GM12878 (cell line): Measurements from ENCODE around the gene RHOBTB1. TPM values are rescaled to one million over a fixed set of nuclear protein-coding genes. Genes with fewer than 3 reads are reported as not detected.

ENCODE experiments used
- ATAC-seq: fragments of 200-7000 bp; cut with Tn5 transposase; 3 replicates; pipeline ENCODE4 v1.9.1; 2020; ENCODE audit warnings: mild to moderate bottlenecking, moderate library complexity
- BruUV-seq: library from RNA; stranded (reverse); fragments of 400-500 nt; replicated peaks from 2 replicates; lab custom pipeline; 2021; lab: Mats Ljungman, UMichigan
- CTCF ChIA-PET: fragments of 300-600 bp; sonication (Branson Sonifier 250); formaldehyde crosslinking; extraction: SDS; loops from one replicate; lab custom pipeline; 2021; ENCODE audit warnings: inconsistent platforms; lab: Yijun Ruan, JAX
- POLR2A ChIA-PET: fragments of 350-600 bp; formaldehyde crosslinking; extraction: SDS; loops from one replicate; lab custom pipeline; 2021; ENCODE audit warnings: inconsistent platforms; lab: Charles Lee
- RAD21 ChIA-PET: fragments of 300-600 bp; sonication (Branson Sonifier 250); formaldehyde crosslinking; loops from one replicate; lab custom pipeline; 2023; ENCODE audit warnings: antibody characterized with exemption; ENCODE audit not compliant: unreplicated experiment; lab: Charles Lee
- SMC1A ChIA-PET: fragments of 300-600 bp; sonication (Branson Sonifier 250); formaldehyde crosslinking; loops from one replicate; lab custom pipeline; 2023; ENCODE audit not compliant: unreplicated experiment, uncharacterized antibody; lab: Charles Lee
- DNase-seq: peaks from one replicate; pipeline ENCODE4 v3.0.0-alpha.2; 2011; ENCODE audit warnings: low read depth, low spot score
- FAIRE-seq: peaks from 3 replicates; lab custom pipeline; 2011; peaks lifted over from hg19 to GRCh38; lab: Jason Lieb, UNC
- H2AFZ ChIP-seq: 2 replicates; pipeline ENCODE4 v1.6.0; 2011; ENCODE audit warnings: low read depth, low read length, control low read depth; ENCODE audit not compliant: control insufficient read depth
- H3K27ac ChIP-seq: 2 replicates; pipeline ENCODE4 v1.5.1; 2011; ENCODE audit warnings: control low read depth; ENCODE audit not compliant: control insufficient read depth, insufficient read depth
- H3K27me3 ChIP-seq, 2 experiments: replicated peaks in 1 of 2; 2 replicates each; pipeline versions ENCODE4 v1.6.0 to v1.6.1; 2011; ENCODE audit warnings: low read length in 1 of 2; ENCODE audit not compliant: control insufficient read depth in 2 of 2, insufficient read depth in 2 of 2
- H3K36me3 ChIP-seq, 2 experiments: 2 replicates each; pipeline ENCODE4 v1.5.1; 2011; ENCODE audit warnings: low read length in 1 of 2; ENCODE audit not compliant: control insufficient read depth in 2 of 2, insufficient read depth in 2 of 2
- H3K4me1 ChIP-seq: 2 replicates; pipeline ENCODE4 v1.6.1; 2011; ENCODE audit warnings: mild to moderate bottlenecking, low read length, moderate library complexity, mixed read lengths; ENCODE audit not compliant: control insufficient read depth, insufficient read depth
- H3K4me2 ChIP-seq: 2 replicates; pipeline ENCODE4 v1.6.0; 2011; ENCODE audit warnings: control low read depth; ENCODE audit not compliant: control insufficient read depth, insufficient read depth
- H3K4me3 ChIP-seq: fragments of 200-600 bp; sonication (generic); 2 replicates; pipeline ENCODE4 v1.5.1; 2016
- H3K79me2 ChIP-seq: 2 replicates; pipeline ENCODE4 v1.6.0; 2011; ENCODE audit warnings: low read length; ENCODE audit not compliant: control insufficient read depth, insufficient read depth
- H3K9ac ChIP-seq: 2 replicates; pipeline ENCODE4 v1.8.0; 2011; ENCODE audit warnings: low read length, control low read depth, mixed read lengths; ENCODE audit not compliant: control insufficient read depth, insufficient read depth
- H3K9me3 ChIP-seq: replicated peaks from 3 replicates; pipeline ENCODE4 v1.5.1; 2011; ENCODE audit warnings: mild to moderate bottlenecking, low read length; ENCODE audit not compliant: control insufficient read depth, insufficient read depth
- H4K20me1 ChIP-seq: 2 replicates; pipeline ENCODE4 v1.6.0; 2011; ENCODE audit not compliant: control insufficient read depth, insufficient read depth
- CHD2 ChIP-seq: IDR thresholded peaks from 2 replicates; pipeline ENCODE4 v1.6.1; 2011; ENCODE audit warnings: low read depth, low read length, improper control_type of control experiment, borderline replicate concordance
- EGR1 ChIP-seq, 2 experiments: IDR thresholded peaks; 1 replicate in 1 of 2; 2 replicates in 1 of 2; pipeline ENCODE4 v1.6.1; 2011 to 2012; ENCODE audit warnings: low read depth in 2 of 2, low read length in 2 of 2, borderline replicate concordance in 1 of 2, mild to moderate bottlenecking in 1 of 2, moderate library complexity in 1 of 2
- ESRRA ChIP-seq: IDR thresholded peaks from 2 replicates; pipeline ENCODE4 v1.6.1; 2012; ENCODE audit warnings: mild to moderate bottlenecking, low read length, improper control_type of control experiment
- KDM1A ChIP-seq: fragments of 200-600 bp; sonication (generic); IDR thresholded peaks from 2 replicates; pipeline ENCODE4 v1.6.1; 2016; ENCODE audit warnings: borderline replicate concordance
- MTA3 ChIP-seq: IDR thresholded peaks from 2 replicates; pipeline ENCODE4 v1.6.1; 2012; ENCODE audit warnings: low read length, inconsistent platforms, borderline replicate concordance
- NRF1 ChIP-seq: conservative IDR thresholded peaks from 2 replicates; pipeline ENCODE4 v1.6.1; 2011; ENCODE audit warnings: mild to moderate bottlenecking, low read depth, low read length, improper control_type of control experiment
- POLR2AphosphoS2 ChIP-seq: IDR thresholded peaks from 2 replicates; pipeline ENCODE4 v1.6.1; 2011; ENCODE audit warnings: low read depth, mild to moderate bottlenecking, low read length, improper control_type of control experiment, moderate library complexity
- RELA ChIP-seq: fragments of 450-650 bp; IDR thresholded peaks from 2 replicates; pipeline ENCODE4 v1.8.0; 2014; ENCODE audit warnings: borderline replicate concordance; ENCODE audit not compliant: partially characterized antibody
- RUNX3 ChIP-seq: IDR thresholded peaks from 2 replicates; pipeline ENCODE4 v1.6.1; 2012; ENCODE audit warnings: low read length, inconsistent platforms
- SREBF1 ChIP-seq: IDR thresholded peaks from 2 replicates; pipeline ENCODE4 v1.6.1; 2012; ENCODE audit warnings: mild to moderate bottlenecking, low read length
- STAT3 ChIP-seq: IDR thresholded peaks from 2 replicates; pipeline ENCODE4 v1.6.1; 2011; ENCODE audit warnings: low read depth, low read length, improper control_type of control experiment
- TAF1 ChIP-seq: IDR thresholded peaks from 2 replicates; pipeline ENCODE4 v1.6.1; 2011; ENCODE audit warnings: mild to moderate bottlenecking, low read depth, low read length, borderline replicate concordance
- ZNF622 ChIP-seq: fragments of 450-650 bp; IDR thresholded peaks from 2 replicates; pipeline ENCODE4 v1.6.1; 2017; ENCODE audit warnings: mild to moderate bottlenecking, inconsistent platforms
- ZNF687 ChIP-seq: fragments of 450-650 bp; IDR thresholded peaks from 2 replicates; pipeline ENCODE4 v1.6.1; 2017; ENCODE audit warnings: mild to moderate bottlenecking, moderate library complexity
- WGBS: methylation state at CpG from one replicate; pipeline ENCODE4 v1.1.6; 2016; ENCODE audit warnings: low lambda C conversion rate; ENCODE audit not compliant: insufficient replicate concordance, insufficient coverage; ENCODE audit errors: missing lambda C conversion rate; 5-methylcytosine and 5-hydroxymethylcytosine counted together
- in situ Hi-C: fragments of 300-500 bp; cut with MboI; formaldehyde crosslinking; loops from 9 replicates; pipeline ENCODE4 v1.14.3; 2018; ENCODE audit warnings: mixed read lengths
- intact Hi-C: fragments of 100-400 bp; cut with micrococcal nuclease; formaldehyde crosslinking; loops from one replicate; pipeline ENCODE4 v1.14.2; 2022; ENCODE audit not compliant: unreplicated experiment
- polyA plus RNA-seq, 11 experiments: library from polyadenylated mRNA; depleted of rRNA in 4 of 11; unstranded in 6 of 11; stranded (reverse) in 5 of 11; fragments of >200 nt; fragmentation: Nextera tagmentation in 4 of 11; fragmentation: Illumina TruSeq in 1 of 11; extraction: Ambion mirVana in 4 of 11; extraction: Trizol in 1 of 11; gene quantifications; 1 replicate in 1 of 11; 2 replicates in 10 of 11; pipeline versions ENCODE4 v1.2.1 to v1.2.3, GENCODE V29; 2011 to 2016; ENCODE audit warnings: inconsistent platforms in 2 of 11, missing spikeins in 2 of 11, low read depth in 1 of 11
- total RNA-seq, 4 experiments: library from RNA; depleted of rRNA in 3 of 4; stranded (reverse); fragments of >200 nt in 3 of 4; fragmentation: Illumina TruSeq in 1 of 4; extraction: Trizol in 1 of 4; gene quantifications; 2 replicates each; pipeline versions ENCODE4 v1.2.1 to v1.2.3, GENCODE V29; 2013 to 2021

RHOBTB1 gene
- total and polyA plus RNA-seq, 10 of the 15 experiments (the other 5 are each of a cell fraction or from before 2014, with no cell fraction given), result not detected

GRCh38 chr10:60822809-60823208 lies 121.2 kb downstream of the RHOBTB1 start (continued):
- TF ChIP-seq MTA3 (no peak), CHD2 (no peak), NRF1 (no peak), TAF1 (no peak), POLR2AphosphoS2 (no peak), RUNX3 (no peak), ZNF687 (no peak), ESRRA (no peak), STAT3 (no peak), KDM1A (no peak)
- TF ChIP-seq, all 136 proteins: peak for 0

GRCh38 chr10:60821656-60822055 lies 122.3 kb downstream of the RHOBTB1 start:
- Histone ChIP-seq H3K4me1 (no peaks in the 10 kb centered on the region), H3K9me3 (no peaks in the 10 kb centered on the region), H2AFZ (no peak overlapping the region), H3K27me3 (no peaks in the 10 kb centered on the region; a peak in 1 of 4 replicates), H3K36me3 (no peaks in the 10 kb centered on the region), H3K27ac (no peak overlapping the region), H4K20me1 (no peaks in the 10 kb centered on the region), H3K4me3 (no peak overlapping the region), H3K9ac (no peak overlapping the region), H3K4me2 (no peak overlapping the region), H3K79me2 (no peaks in the 10 kb centered on the region)
- BruUV-seq, result no TSS peak
- intact Hi-C loops (no loop called here), in situ Hi-C loops (loop anchor here (25.0 kb wide), 1 partner anchor 1016 kb away; no protein-coding TSS in a partner anchor)
- FAIRE-seq (no peak), DNase-seq (no peak), ATAC-seq (no peak)
- ChIA-PET RAD21 (no interaction called here), CTCF (interaction anchor here (0.5 kb wide), 1 partner anchor 595 kb away, joined by 3 read pairs; no protein-coding TSS in a partner anchor), SMC1A (interaction anchor here (1.2 kb wide), 1 partner anchor 24 kb away, joined by 3 read pairs; no protein-coding TSS in a partner anchor), POLR2A (no interaction called here)
- TF ChIP-seq ZNF622 (no peak), SREBF1 (no peak), EGR1 (IDR thresholded peaks at IDR 0.05; ENCODE audit: borderline replicate concordance in 1 of 2, low read depth in 2 of 2, low read length in 2 of 2) (no peak), RELA (no peak)
- 42% methylated on average over 2 of the region's 2 CpGs for WGBS
